GM23338 (cell line): Measurements from ENCODE around the gene PDLIM5. TPM values are rescaled to one million over a fixed set of nuclear protein-coding genes. Genes with fewer than 3 reads are reported as not detected.

Experiments
- ATAC-seq: fragments of 200-7000 bp; cut with Tn5 transposase; 3 replicates; pipeline ENCODE4 v1.9.1; 2020
- DNase-seq: peaks from one replicate; pipeline ENCODE4 v3.0.0-alpha.2; 2015; ENCODE audit warnings: low spot score
- H2AFZ ChIP-seq: fragments of 200-600 bp; sonication (generic); 2 replicates; pipeline ENCODE4 v1.8.0; 2016; ENCODE audit warnings: antibody characterized with exemption, mild to moderate bottlenecking, moderate library complexity
- H3F3A ChIP-seq: fragments of 200-600 bp; sonication (generic); replicated peaks from 2 replicates; pipeline ENCODE4 v1.8.0; 2017; ENCODE audit warnings: antibody characterized with exemption, mixed run types, low read depth
- H3K27ac ChIP-seq: fragments of 200-600 bp; sonication (generic); 2 replicates; pipeline ENCODE4 v1.6.1; 2016; ENCODE audit warnings: low read depth
- H3K27me3 ChIP-seq: fragments of 200-600 bp; sonication (generic); 2 replicates; pipeline ENCODE4 v1.8.0; 2016; ENCODE audit warnings: mild to moderate bottlenecking, mixed run types, moderate library complexity; ENCODE audit not compliant: insufficient read depth
- H3K36me3 ChIP-seq: fragments of 200-600 bp; sonication (generic); 2 replicates; pipeline ENCODE4 v1.8.0; 2016; ENCODE audit warnings: mild to moderate bottlenecking; ENCODE audit not compliant: insufficient read depth
- H3K4me1 ChIP-seq: fragments of 200-600 bp; sonication (generic); 2 replicates; pipeline ENCODE4 v1.8.0; 2016; ENCODE audit warnings: mild to moderate bottlenecking, moderate library complexity; ENCODE audit not compliant: insufficient read depth
- H3K4me2 ChIP-seq: fragments of 200-600 bp; sonication (generic); 2 replicates; pipeline ENCODE4 v1.7.1; 2017; ENCODE audit warnings: mixed run types
- H3K4me3 ChIP-seq: fragments of 200-600 bp; sonication (generic); 2 replicates; pipeline ENCODE4 v1.6.1; 2016; ENCODE audit warnings: mixed run types
- H3K79me2 ChIP-seq: fragments of 200-600 bp; sonication (generic); replicated peaks from 2 replicates; pipeline ENCODE4 v1.8.0; 2017; ENCODE audit warnings: mild to moderate bottlenecking; ENCODE audit not compliant: insufficient read depth
- H3K9me2 ChIP-seq: fragments of 200-600 bp; sonication (generic); 2 replicates; pipeline ENCODE4 v1.8.0; 2017; ENCODE audit not compliant: insufficient read depth
- H4K20me1 ChIP-seq: fragments of 200-600 bp; sonication (generic); replicated peaks from 2 replicates; pipeline ENCODE4 v1.8.0; 2017; ENCODE audit warnings: mild to moderate bottlenecking; ENCODE audit not compliant: insufficient read depth
- H3K27ac Mint-ChIP-seq: 2 replicates; pipeline ENCODE4 v1.8.0; 2020; ENCODE audit warnings: inconsistent platforms, mild to moderate bottlenecking, moderate library complexity, mixed read lengths
- H3K27me3 Mint-ChIP-seq: 3 replicates; pipeline ENCODE4 v1.8.0; 2022; ENCODE audit warnings: low read depth, mild to moderate bottlenecking, moderate library complexity, mixed read lengths, inconsistent platforms; ENCODE audit not compliant: insufficient read depth, poor library complexity
- H3K36me3 Mint-ChIP-seq: 3 replicates; pipeline ENCODE4 v1.8.0; 2021; ENCODE audit warnings: low read depth, mild to moderate bottlenecking, inconsistent platforms, moderate library complexity, mixed read lengths
- H3K4me1 Mint-ChIP-seq: 3 replicates; pipeline ENCODE4 v1.8.0; 2020; ENCODE audit warnings: mild to moderate bottlenecking, inconsistent platforms, mixed read lengths
- H3K4me3 Mint-ChIP-seq: 3 replicates; pipeline ENCODE4 v1.8.0; 2021; ENCODE audit warnings: moderate library complexity, mild to moderate bottlenecking, inconsistent platforms, mixed read lengths
- H3K9me3 Mint-ChIP-seq: 3 replicates; pipeline ENCODE4 v1.8.0; 2020; ENCODE audit warnings: moderate library complexity, mild to moderate bottlenecking, inconsistent platforms, mixed read lengths
- CREB1 ChIP-seq: fragments of 250-450 bp; sonication (Bioruptor Pico); IDR thresholded peaks from 2 replicates; pipeline ENCODE4 v1.5.0; 2020; ENCODE audit warnings: low read depth, mild to moderate bottlenecking, moderate library complexity
- EZH2 ChIP-seq: fragments of 200-600 bp; sonication (generic); IDR thresholded peaks from one replicate; pipeline ENCODE4 v1.8.0; 2017; ENCODE audit warnings: antibody characterized with exemption, mild to moderate bottlenecking, low read depth; ENCODE audit not compliant: unreplicated experiment
- EZH2phosphoT487 ChIP-seq: fragments of 200-600 bp; sonication (generic); IDR thresholded peaks from one replicate; pipeline ENCODE4 v1.8.1; 2018; ENCODE audit warnings: antibody characterized with exemption; ENCODE audit not compliant: unreplicated experiment
- JUNB ChIP-seq: IDR thresholded peaks from one replicate; pipeline ENCODE4 v1.6.1; 2016; ENCODE audit warnings: antibody characterized with exemption; ENCODE audit not compliant: unreplicated experiment
- polyA plus RNA-seq: library from polyadenylated mRNA; unstranded; fragments of >200 nt; fragmentation: Nextera tagmentation; extraction: Ambion mirVana; gene quantifications from 2 replicates; pipeline ENCODE4 v1.2.1, GENCODE V29; 2016
- total RNA-seq: library from RNA; depleted of rRNA; stranded (reverse); fragments of >200 nt; shearing (Covaris generic); gene quantifications from 2 replicates; pipeline ENCODE4 v1.2.3, GENCODE V29; 2014
- TF ChIP-seq, protein P1 (sequence below): fragments of 250-450 bp; sonication (Bioruptor Pico); IDR thresholded peaks from 2 replicates; pipeline ENCODE4 v1.5.0; 2020; ENCODE audit warnings: mild to moderate bottlenecking, moderate library complexity
- TF ChIP-seq, protein P2 (sequence below): IDR thresholded peaks from one replicate; pipeline ENCODE4 v1.6.1; 2018; ENCODE audit warnings: antibody characterized with exemption; ENCODE audit not compliant: unreplicated experiment
- TF ChIP-seq, protein P3 (sequence below), 2 experiments: fragments of 200-600 bp in 1 of 2; sonication (generic) in 1 of 2; conservative IDR thresholded peaks; 2 replicates each; pipeline versions ENCODE4 v1.5.1 to v1.6.1; 2016 to 2017; ENCODE audit warnings: antibody characterized with exemption in 2 of 2, low read depth in 2 of 2, mild to moderate bottlenecking in 2 of 2, moderate library complexity in 1 of 2

Gene PDLIM5
- total and polyA plus RNA-seq, 2 experiments from 2014 or later, result 45.2 to 53.0 TPM

DNA sequence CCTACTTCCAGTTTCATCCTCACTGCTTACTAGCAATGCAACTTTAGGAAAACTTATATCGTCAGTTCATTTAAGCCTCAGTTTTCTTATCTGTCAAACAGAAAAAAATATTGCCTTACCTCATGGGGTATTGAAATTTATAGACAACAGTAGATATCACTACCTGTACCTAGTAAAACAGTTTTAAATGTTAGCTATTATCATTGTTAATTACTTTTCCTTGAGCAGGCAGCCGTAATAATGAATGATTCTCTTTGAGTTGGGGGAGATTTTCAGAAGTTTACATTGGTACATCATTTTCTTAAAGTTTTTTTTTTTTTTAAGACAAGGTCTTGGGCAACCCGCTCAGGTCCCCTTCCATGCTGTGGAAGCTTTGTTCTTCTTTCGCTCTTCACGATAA is 234.3 kb downstream of the PDLIM5 start:
- Mint-ChIP-seq H3K9me3 (no peaks in the 10 kb centered on the region), H3K4me3 (no peak overlapping the region), H3K27ac (no peak overlapping the region), H3K36me3 (no peaks in the 10 kb centered on the region), H3K4me1 (no peaks in the 10 kb centered on the region), H3K27me3 (peaks cover 3% of the 10 kb centered on the region)
- no peaks in the 10 kb centered on the region for H3K4me1 ChIP-seq
- TF ChIP-seq JUNB, result no peak
- TF ChIP-seq, protein P1, sequence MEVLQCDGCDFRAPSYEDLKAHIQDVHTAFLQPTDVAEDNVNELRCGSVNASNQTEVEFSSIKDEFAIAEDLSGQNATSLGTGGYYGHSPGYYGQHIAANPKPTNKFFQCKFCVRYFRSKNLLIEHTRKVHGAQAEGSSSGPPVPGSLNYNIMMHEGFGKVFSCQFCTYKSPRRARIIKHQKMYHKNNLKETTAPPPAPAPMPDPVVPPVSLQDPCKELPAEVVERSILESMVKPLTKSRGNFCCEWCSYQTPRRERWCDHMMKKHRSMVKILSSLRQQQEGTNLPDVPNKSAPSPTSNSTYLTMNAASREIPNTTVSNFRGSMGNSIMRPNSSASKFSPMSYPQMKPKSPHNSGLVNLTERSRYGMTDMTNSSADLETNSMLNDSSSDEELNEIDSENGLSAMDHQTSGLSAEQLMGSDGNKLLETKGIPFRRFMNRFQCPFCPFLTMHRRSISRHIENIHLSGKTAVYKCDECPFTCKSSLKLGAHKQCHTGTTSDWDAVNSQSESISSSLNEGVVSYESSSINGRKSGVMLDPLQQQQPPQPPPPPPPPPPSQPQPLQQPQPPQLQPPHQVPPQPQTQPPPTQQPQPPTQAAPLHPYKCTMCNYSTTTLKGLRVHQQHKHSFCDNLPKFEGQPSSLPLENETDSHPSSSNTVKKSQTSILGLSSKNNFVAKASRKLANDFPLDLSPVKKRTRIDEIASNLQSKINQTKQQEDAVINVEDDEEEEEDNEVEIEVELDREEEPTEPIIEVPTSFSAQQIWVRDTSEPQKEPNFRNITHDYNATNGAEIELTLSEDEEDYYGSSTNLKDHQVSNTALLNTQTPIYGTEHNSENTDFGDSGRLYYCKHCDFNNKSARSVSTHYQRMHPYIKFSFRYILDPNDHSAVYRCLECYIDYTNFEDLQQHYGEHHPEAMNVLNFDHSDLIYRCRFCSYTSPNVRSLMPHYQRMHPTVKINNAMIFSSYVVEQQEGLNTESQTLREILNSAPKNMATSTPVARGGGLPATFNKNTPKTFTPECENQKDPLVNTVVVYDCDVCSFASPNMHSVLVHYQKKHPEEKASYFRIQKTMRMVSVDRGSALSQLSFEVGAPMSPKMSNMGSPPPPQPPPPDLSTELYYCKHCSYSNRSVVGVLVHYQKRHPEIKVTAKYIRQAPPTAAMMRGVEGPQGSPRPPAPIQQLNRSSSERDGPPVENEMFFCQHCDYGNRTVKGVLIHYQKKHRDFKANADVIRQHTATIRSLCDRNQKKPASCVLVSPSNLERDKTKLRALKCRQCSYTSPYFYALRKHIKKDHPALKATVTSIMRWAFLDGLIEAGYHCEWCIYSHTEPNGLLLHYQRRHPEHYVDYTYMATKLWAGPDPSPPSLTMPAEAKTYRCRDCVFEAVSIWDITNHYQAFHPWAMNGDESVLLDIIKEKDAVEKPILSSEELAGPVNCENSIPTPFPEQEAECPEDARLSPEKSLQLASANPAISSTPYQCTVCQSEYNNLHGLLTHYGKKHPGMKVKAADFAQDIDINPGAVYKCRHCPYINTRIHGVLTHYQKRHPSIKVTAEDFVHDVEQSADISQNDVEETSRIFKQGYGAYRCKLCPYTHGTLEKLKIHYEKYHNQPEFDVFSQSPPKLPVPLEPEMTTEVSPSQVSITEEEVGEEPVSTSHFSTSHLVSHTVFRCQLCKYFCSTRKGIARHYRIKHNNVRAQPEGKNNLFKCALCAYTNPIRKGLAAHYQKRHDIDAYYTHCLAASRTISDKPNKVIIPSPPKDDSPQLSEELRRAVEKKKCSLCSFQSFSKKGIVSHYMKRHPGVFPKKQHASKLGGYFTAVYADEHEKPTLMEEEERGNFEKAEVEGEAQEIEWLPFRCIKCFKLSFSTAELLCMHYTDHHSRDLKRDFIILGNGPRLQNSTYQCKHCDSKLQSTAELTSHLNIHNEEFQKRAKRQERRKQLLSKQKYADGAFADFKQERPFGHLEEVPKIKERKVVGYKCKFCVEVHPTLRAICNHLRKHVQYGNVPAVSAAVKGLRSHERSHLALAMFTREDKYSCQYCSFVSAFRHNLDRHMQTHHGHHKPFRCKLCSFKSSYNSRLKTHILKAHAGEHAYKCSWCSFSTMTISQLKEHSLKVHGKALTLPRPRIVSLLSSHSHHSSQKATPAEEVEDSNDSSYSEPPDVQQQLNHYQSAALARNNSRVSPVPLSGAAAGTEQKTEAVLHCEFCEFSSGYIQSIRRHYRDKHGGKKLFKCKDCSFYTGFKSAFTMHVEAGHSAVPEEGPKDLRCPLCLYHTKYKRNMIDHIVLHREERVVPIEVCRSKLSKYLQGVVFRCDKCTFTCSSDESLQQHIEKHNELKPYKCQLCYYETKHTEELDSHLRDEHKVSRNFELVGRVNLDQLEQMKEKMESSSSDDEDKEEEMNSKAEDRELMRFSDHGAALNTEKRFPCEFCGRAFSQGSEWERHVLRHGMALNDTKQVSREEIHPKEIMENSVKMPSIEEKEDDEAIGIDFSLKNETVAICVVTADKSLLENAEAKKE (CRISPR knock-in tag), result no peak
- TF ChIP-seq, protein P2, sequence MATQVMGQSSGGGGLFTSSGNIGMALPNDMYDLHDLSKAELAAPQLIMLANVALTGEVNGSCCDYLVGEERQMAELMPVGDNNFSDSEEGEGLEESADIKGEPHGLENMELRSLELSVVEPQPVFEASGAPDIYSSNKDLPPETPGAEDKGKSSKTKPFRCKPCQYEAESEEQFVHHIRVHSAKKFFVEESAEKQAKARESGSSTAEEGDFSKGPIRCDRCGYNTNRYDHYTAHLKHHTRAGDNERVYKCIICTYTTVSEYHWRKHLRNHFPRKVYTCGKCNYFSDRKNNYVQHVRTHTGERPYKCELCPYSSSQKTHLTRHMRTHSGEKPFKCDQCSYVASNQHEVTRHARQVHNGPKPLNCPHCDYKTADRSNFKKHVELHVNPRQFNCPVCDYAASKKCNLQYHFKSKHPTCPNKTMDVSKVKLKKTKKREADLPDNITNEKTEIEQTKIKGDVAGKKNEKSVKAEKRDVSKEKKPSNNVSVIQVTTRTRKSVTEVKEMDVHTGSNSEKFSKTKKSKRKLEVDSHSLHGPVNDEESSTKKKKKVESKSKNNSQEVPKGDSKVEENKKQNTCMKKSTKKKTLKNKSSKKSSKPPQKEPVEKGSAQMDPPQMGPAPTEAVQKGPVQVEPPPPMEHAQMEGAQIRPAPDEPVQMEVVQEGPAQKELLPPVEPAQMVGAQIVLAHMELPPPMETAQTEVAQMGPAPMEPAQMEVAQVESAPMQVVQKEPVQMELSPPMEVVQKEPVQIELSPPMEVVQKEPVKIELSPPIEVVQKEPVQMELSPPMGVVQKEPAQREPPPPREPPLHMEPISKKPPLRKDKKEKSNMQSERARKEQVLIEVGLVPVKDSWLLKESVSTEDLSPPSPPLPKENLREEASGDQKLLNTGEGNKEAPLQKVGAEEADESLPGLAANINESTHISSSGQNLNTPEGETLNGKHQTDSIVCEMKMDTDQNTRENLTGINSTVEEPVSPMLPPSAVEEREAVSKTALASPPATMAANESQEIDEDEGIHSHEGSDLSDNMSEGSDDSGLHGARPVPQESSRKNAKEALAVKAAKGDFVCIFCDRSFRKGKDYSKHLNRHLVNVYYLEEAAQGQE, result no peak
- TF ChIP-seq EZH2phosphoT487, result no peak
- TF ChIP-seq EZH2, result no peak
- no peak for TF ChIP-seq CREB1 (CRISPR knock-in tag)
- TF ChIP-seq, protein P3, sequence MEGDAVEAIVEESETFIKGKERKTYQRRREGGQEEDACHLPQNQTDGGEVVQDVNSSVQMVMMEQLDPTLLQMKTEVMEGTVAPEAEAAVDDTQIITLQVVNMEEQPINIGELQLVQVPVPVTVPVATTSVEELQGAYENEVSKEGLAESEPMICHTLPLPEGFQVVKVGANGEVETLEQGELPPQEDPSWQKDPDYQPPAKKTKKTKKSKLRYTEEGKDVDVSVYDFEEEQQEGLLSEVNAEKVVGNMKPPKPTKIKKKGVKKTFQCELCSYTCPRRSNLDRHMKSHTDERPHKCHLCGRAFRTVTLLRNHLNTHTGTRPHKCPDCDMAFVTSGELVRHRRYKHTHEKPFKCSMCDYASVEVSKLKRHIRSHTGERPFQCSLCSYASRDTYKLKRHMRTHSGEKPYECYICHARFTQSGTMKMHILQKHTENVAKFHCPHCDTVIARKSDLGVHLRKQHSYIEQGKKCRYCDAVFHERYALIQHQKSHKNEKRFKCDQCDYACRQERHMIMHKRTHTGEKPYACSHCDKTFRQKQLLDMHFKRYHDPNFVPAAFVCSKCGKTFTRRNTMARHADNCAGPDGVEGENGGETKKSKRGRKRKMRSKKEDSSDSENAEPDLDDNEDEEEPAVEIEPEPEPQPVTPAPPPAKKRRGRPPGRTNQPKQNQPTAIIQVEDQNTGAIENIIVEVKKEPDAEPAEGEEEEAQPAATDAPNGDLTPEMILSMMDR (conservative IDR thresholded peaks at IDR 0.05; ENCODE audit: low read depth in 2 of 2), result no peak
- H3F3A ChIP-seq, result no peaks in the 10 kb centered on the region
- H3K36me3 ChIP-seq, result no peaks in the 10 kb centered on the region
- no peak for DNase-seq
- no peak overlapping the region for H2AFZ ChIP-seq
- H3K27me3 ChIP-seq, result no peaks in the 10 kb centered on the region
- no peaks in the 10 kb centered on the region for H4K20me1 ChIP-seq
- no peak overlapping the region for H3K4me3 ChIP-seq
- H3K27ac ChIP-seq, result no peak overlapping the region
- H3K79me2 ChIP-seq, result no peaks in the 10 kb centered on the region
- no peak overlapping the region for H3K4me2 ChIP-seq
- no peak for ATAC-seq
- H3K9me2 ChIP-seq, result no peaks in the 10 kb centered on the region
